WTC11 (cell line): ENCODE data around the gene ABCG4. TPM values are rescaled to one million over a fixed set of nuclear protein-coding genes. Genes with fewer than 3 reads are reported as not detected.

Experiments used
- ATAC-seq: fragments of 200-7000 bp; cut with Tn5 transposase; 2 replicates; pipeline ENCODE4 v1.10.0; 2021; ENCODE audit warnings: mild to moderate bottlenecking, moderate library complexity
- CTCF ChIA-PET: fragments of 300-600 bp; sonication (Branson Sonifier 250); formaldehyde crosslinking; loops from one replicate; lab custom pipeline; 2021; ENCODE audit warnings: antibody characterized with exemption; lab: Charles Lee
- POLR2A ChIA-PET: fragments of 350-600 bp; sonication (Branson Sonifier 250); formaldehyde crosslinking; loops from one replicate; lab custom pipeline; 2021; ENCODE audit warnings: antibody characterized with exemption; lab: Charles Lee
- DNase-seq: peaks from one replicate; pipeline ENCODE4 v3.0.0; 2021; ENCODE audit warnings: low spot score
- H3K27ac Mint-ChIP-seq: 2 replicates; pipeline ENCODE4 v1.8.0; 2021; ENCODE audit warnings: mixed read lengths
- H3K27me3 Mint-ChIP-seq: 2 replicates; pipeline ENCODE4 v1.8.0; 2021; ENCODE audit warnings: low read depth, mild to moderate bottlenecking, moderate library complexity, mixed read lengths
- H3K36me3 Mint-ChIP-seq: 2 replicates; pipeline ENCODE4 v1.8.0; 2021; ENCODE audit warnings: mixed read lengths
- H3K4me1 Mint-ChIP-seq: 2 replicates; pipeline ENCODE4 v1.8.0; 2022; ENCODE audit warnings: mixed read lengths
- H3K4me3 Mint-ChIP-seq: 2 replicates; pipeline ENCODE4 v1.8.0; 2021; ENCODE audit warnings: mild to moderate bottlenecking, moderate library complexity, mixed read lengths
- H3K9me3 Mint-ChIP-seq: 2 replicates; pipeline ENCODE4 v1.8.0; 2021; ENCODE audit warnings: mixed read lengths
- ATF3 ChIP-seq: sonication (generic); formaldehyde crosslinking; conservative IDR thresholded peaks from 2 replicates; pipeline ENCODE4 v1.8.1; 2022; ENCODE audit warnings: mild to moderate bottlenecking, missing genetic modification reagents
- CBFB ChIP-seq: sonication (generic); formaldehyde crosslinking; IDR thresholded peaks from 2 replicates; pipeline ENCODE4 v1.8.1; 2022; ENCODE audit warnings: mild to moderate bottlenecking, low read depth, missing genetic modification reagents
- CTCF ChIP-seq: fragments of 200-600 bp; IDR thresholded peaks from 2 replicates; pipeline ENCODE4 v1.8.0; 2022; ENCODE audit warnings: antibody characterized with exemption
- E2F4 ChIP-seq: sonication (generic); formaldehyde crosslinking; IDR thresholded peaks from 2 replicates; pipeline ENCODE4 v1.8.1; 2022; ENCODE audit warnings: low read depth, mild to moderate bottlenecking, moderate library complexity, missing genetic modification reagents, borderline replicate concordance
- FOXJ3 ChIP-seq: sonication (generic); formaldehyde crosslinking; IDR thresholded peaks from 2 replicates; pipeline ENCODE4 v1.9.0; 2021; ENCODE audit warnings: missing genetic modification reagents, mild to moderate bottlenecking, borderline replicate concordance
- FOXP4 ChIP-seq: sonication (generic); formaldehyde crosslinking; IDR thresholded peaks from 2 replicates; pipeline ENCODE4 v1.8.0; 2022; ENCODE audit warnings: mild to moderate bottlenecking, missing genetic modification reagents
- GABPB1 ChIP-seq: sonication (generic); formaldehyde crosslinking; IDR thresholded peaks from 2 replicates; pipeline ENCODE4 v1.8.1; 2023; ENCODE audit warnings: mild to moderate bottlenecking, missing genetic modification reagents
- JAZF1 ChIP-seq: fragments of 250-450 bp; sonication (Bioruptor Pico); IDR thresholded peaks from 2 replicates; pipeline ENCODE4 v1.9.0; 2021; ENCODE audit warnings: moderate library complexity, mild to moderate bottlenecking, inconsistent platforms
- JUN ChIP-seq: sonication (generic); formaldehyde crosslinking; IDR thresholded peaks from 2 replicates; pipeline ENCODE4 v1.8.0; 2023; ENCODE audit warnings: mild to moderate bottlenecking, missing genetic modification reagents
- MLX ChIP-seq: sonication (generic); formaldehyde crosslinking; IDR thresholded peaks from 2 replicates; pipeline ENCODE4 v1.8.1; 2023; ENCODE audit warnings: mild to moderate bottlenecking, missing genetic modification reagents, moderate library complexity
- MXD4 ChIP-seq: fragments of 250-450 bp; sonication (Bioruptor Pico); IDR thresholded peaks from 2 replicates; pipeline ENCODE4 v1.8.0; 2021; ENCODE audit warnings: mild to moderate bottlenecking, moderate library complexity, borderline replicate concordance
- NFATC4 ChIP-seq: fragments of 250-450 bp; sonication (Bioruptor Pico); IDR thresholded peaks from 2 replicates; pipeline ENCODE4 v1.9.0; 2021; ENCODE audit warnings: mild to moderate bottlenecking
- RELA ChIP-seq: sonication (generic); formaldehyde crosslinking; IDR thresholded peaks from 2 replicates; pipeline ENCODE4 v1.8.1; 2022; ENCODE audit warnings: missing genetic modification reagents, mild to moderate bottlenecking, borderline replicate concordance
- STAT6 ChIP-seq: sonication (generic); formaldehyde crosslinking; conservative IDR thresholded peaks from 2 replicates; pipeline ENCODE4 v1.8.1; 2023; ENCODE audit warnings: mild to moderate bottlenecking, low read depth, missing genetic modification reagents, moderate library complexity
- TEAD1 ChIP-seq: sonication (generic); formaldehyde crosslinking; IDR thresholded peaks from 2 replicates; pipeline ENCODE4 v1.8.0; 2022; ENCODE audit warnings: mild to moderate bottlenecking, missing genetic modification reagents
- USF1 ChIP-seq: sonication (generic); formaldehyde crosslinking; IDR thresholded peaks from 2 replicates; pipeline ENCODE4 v1.8.0; 2022; ENCODE audit warnings: mild to moderate bottlenecking, missing genetic modification reagents
- ZMAT4 ChIP-seq: fragments of 250-450 bp; sonication (Bioruptor Pico); IDR thresholded peaks from 2 replicates; pipeline ENCODE4 v1.9.0; 2021; ENCODE audit warnings: mild to moderate bottlenecking
- ZNF121 ChIP-seq: sonication (generic); formaldehyde crosslinking; IDR thresholded peaks from 2 replicates; pipeline ENCODE4 v1.8.0; 2023; ENCODE audit warnings: missing genetic modification reagents
- ZNF281 ChIP-seq: sonication (generic); formaldehyde crosslinking; IDR thresholded peaks from 2 replicates; pipeline ENCODE4 v1.8.0; 2023; ENCODE audit warnings: mild to moderate bottlenecking, missing genetic modification reagents
- ZNF671 ChIP-seq: fragments of 250-450 bp; sonication (Bioruptor Pico); IDR thresholded peaks from 2 replicates; pipeline ENCODE4 v1.8.0; 2021; ENCODE audit warnings: mild to moderate bottlenecking
- total RNA-seq: library from RNA; stranded (reverse); gene quantifications from 3 replicates; pipeline ENCODE4 v1.2.3, GENCODE V29; 2021

Gene ABCG4
- total RNA-seq, 1 experiment from 2014 or later, result 4.4 TPM

GRCh38 chr11:119207415-119207960 is 58.6 kb downstream of the ABCG4 start:
- Mint-ChIP-seq H3K4me1 (peaks cover 39% of the 10 kb centered on the region), H3K36me3 (peaks cover 3% of the 10 kb centered on the region; the same call in 1 of the 2 replicates), H3K27me3 (no peaks in the 10 kb centered on the region), H3K9me3 (no peaks in the 10 kb centered on the region)
- CTCF ChIA-PET, result interaction anchor here (1.6 to 2.8 kb wide), 4 partner anchors 39 to 148 kb away, joined by 6 to 20 read pairs (median 8); partner anchors contain the start of gene NLRX1
- no peak for TF ChIP-seq STAT6 (CRISPR knock-in tag)
- TF ChIP-seq CBFB (CRISPR knock-in tag), result no peak
- TF ChIP-seq ATF3, result no peak
- no peak for TF ChIP-seq JAZF1
- TF ChIP-seq ZNF121, result no peak
- TF ChIP-seq FOXP4 (CRISPR knock-in tag), result no peak
- no peak for TF ChIP-seq CTCF
- no peak for TF ChIP-seq ZNF281
- TF ChIP-seq RELA (CRISPR knock-in tag), result no peak
- TF ChIP-seq, all 79 proteins: peak for 0
- H3K27ac Mint-ChIP-seq, result peak overlapping the region; percentile 96
- peak overlapping the region; percentile 95 for H3K4me3 Mint-ChIP-seq
- ATAC-seq (no peak), DNase-seq (no peak)
- POLR2A ChIA-PET, result no interaction called here

- DNase-seq (no peak), ATAC-seq (no peak)
- ChIA-PET CTCF (interaction anchor here (1.1 kb wide), 1 partner anchor 75 kb away, joined by 3 read pairs; no protein-coding TSS in a partner anchor), POLR2A (no interaction called here)
- no peak for TF ChIP-seq JUN
- no peak for TF ChIP-seq ZNF671 (CRISPR knock-in tag)
- no peak for TF ChIP-seq TEAD1 (CRISPR knock-in tag)
- no peak for TF ChIP-seq MXD4 (CRISPR knock-in tag)
- no peak for TF ChIP-seq MLX (CRISPR knock-in tag)
- no peak for TF ChIP-seq GABPB1 (CRISPR knock-in tag)
- TF ChIP-seq ZMAT4, result no peak
- no peak for TF ChIP-seq E2F4
- no peak for TF ChIP-seq USF1 (CRISPR knock-in tag)
- TF ChIP-seq NFATC4, result no peak
- no peak for TF ChIP-seq FOXJ3
- H3K4me1 Mint-ChIP-seq, result peaks cover 42% of the 10 kb centered on the region
- H3K27ac Mint-ChIP-seq, result peak overlapping the region; percentile 87; the same call in 1 of the 2 replicates
- H3K27me3 Mint-ChIP-seq, result no peaks in the 10 kb centered on the region
- H3K4me3 Mint-ChIP-seq, result peak overlapping the region; percentile 21; the same call in 1 of the 2 replicates
- no peaks in the 10 kb centered on the region for H3K9me3 Mint-ChIP-seq
- peaks cover 3% of the 10 kb centered on the region; the same call in 1 of the 2 replicates for H3K36me3 Mint-ChIP-seq
These were observed 60.3 kb downstream of the ABCG4 start for GRCh38 chr11:119209186-119209585.
